ENCODE data around the gene C22orf15. TPM values are rescaled to one million over a fixed set of nuclear protein-coding genes. Genes with fewer than 3 reads are reported as not detected.

The C22orf15 gene
- polyA plus RNA-seq, 4 donors, result 0.07 to 0.16 TPM; not detected in 2

DNA sequence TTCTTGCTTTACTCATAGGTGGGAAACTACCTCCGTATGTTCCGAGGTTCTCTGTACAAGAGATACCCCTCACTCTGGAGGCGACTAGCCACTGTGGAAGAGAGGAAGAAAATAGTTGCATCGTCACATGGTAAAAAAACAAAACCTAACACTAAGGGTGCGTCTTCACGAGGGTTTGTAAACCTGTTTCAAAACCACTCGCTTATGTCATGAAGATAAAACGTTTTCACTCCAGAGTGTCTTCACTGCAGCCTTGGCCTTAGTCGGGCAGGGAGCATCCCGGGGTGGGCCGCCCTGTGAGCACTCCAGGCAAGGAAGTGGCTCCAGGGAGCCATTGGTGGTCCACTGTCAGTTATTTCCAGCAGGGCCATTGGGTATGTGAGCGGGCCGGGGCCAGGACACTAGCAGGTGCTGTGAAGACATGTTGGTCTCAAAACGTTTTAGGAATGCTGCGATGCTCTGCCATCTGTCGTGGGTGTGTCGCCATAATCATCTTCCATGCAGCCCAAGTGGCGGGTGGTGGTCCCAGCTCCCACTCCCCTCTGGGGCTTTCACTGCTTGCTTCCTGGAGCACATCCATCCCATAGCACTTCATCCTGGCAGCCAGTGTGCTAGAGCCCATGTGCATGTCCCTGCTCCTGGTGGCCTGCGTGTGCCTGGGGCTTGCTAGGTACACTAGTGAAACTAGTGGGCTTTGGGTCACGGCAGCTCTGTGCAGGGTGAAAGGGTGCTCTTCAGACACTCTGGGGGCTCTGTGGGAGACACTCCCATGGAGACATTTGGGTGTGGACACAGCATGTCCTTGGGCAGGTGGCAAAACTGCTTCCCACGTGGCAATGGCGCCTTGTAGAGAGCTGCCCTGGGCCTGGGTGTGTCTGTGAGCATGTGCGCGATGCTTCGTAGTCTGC lies 29.2 kb downstream of the C22orf15 start:
- H3K4me3 ChIP-seq (ENCODE audit: low read depth in 1 of 3, low read length in 3 of 3), result no peak overlapping the region
- peaks cover 6 to 62% (median 9%) of the 10 kb centered on the region in 3 donors for H3K36me3 ChIP-seq (ENCODE audit: control insufficient read depth in 3 of 3, insufficient read depth in 2 of 3, low read depth in 1 of 3, low read length in 3 of 3)
- no peaks in the 10 kb centered on the region for H3K27me3 ChIP-seq (ENCODE audit: control insufficient read depth in 3 of 3, insufficient read depth in 3 of 3, low read length in 3 of 3)
- H3K9me3 ChIP-seq (ENCODE audit: control insufficient read depth in 2 of 2, insufficient read depth in 1 of 2, low read depth in 1 of 2, low read length in 1 of 2), result no peaks in the 10 kb centered on the region
- H3K4me1 ChIP-seq (ENCODE audit: control insufficient read depth in 3 of 3, insufficient read depth in 2 of 3, low read depth in 1 of 3, low read length in 2 of 3), result peaks cover 2 to 19% (median 6%) of the 10 kb centered on the region in 3 donors
- 84 to 88% (median 86%) methylated on average over 25 of the region's 25 CpGs for WGBS, 3 donors
- no peak for DNase-seq
- no peak overlapping the region for H3K27ac ChIP-seq (ENCODE audit: low read depth in 1 of 3, low read length in 2 of 3)
- FAIRE-seq, result no peak

DNA sequence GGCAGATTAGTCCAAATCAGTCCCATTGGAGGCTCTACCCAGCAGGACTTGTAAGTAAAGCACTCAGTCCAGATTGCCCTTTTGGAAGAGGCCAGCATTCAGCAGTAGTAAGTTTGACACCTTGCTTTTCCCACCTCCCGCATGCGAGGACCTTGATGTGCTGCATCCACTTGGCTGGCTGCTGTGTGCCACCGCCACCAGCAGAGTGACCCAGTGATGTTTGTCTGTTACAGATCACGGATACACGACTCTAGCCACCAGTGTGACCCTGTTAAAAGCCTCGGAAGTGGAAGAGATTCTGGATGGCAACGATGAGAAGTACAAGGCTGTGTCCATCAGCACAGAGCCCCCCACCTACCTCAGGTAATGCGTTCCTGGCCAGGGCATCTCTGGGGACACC lies 30.5 kb downstream of the C22orf15 start:
- FAIRE-seq, result no peak
- 89 to 92% (median 89%) methylated on average over 8 of the region's 8 CpGs for WGBS, 3 donors

GRCh38 chr22:23796461-23796860 lies 33.7 kb downstream of the C22orf15 start:
- Histone ChIP-seq H3K4me1 (ENCODE audit: control insufficient read depth in 3 of 3, insufficient read depth in 2 of 3, low read depth in 1 of 3, low read length in 2 of 3) (no peaks in the 10 kb centered on the region), H3K36me3 (ENCODE audit: control insufficient read depth in 3 of 3, insufficient read depth in 2 of 3, low read depth in 1 of 3, low read length in 3 of 3) (peaks cover 12 to 88% (median 21%) of the 10 kb centered on the region in 3 donors), H3K27me3 (ENCODE audit: control insufficient read depth in 3 of 3, insufficient read depth in 3 of 3, low read length in 3 of 3) (no peaks in the 10 kb centered on the region), H3K9me3 (ENCODE audit: control insufficient read depth in 2 of 2, insufficient read depth in 1 of 2, low read depth in 1 of 2, low read length in 1 of 2) (no peaks in the 10 kb centered on the region), H3K27ac (ENCODE audit: low read depth in 1 of 3, low read length in 2 of 3) (no peak overlapping the region), H3K4me3 (ENCODE audit: low read depth in 1 of 3, low read length in 3 of 3) (no peak overlapping the region)
- no peak for DNase-seq
- WGBS, 3 donors, result 71 to 90% (median 81%) methylated on average over 5 of the region's 5 CpGs
- FAIRE-seq, result no peak

More for the DNA sequence above, 30.5 kb downstream of the C22orf15 start:
- Histone ChIP-seq H3K4me1 (ENCODE audit: control insufficient read depth in 3 of 3, insufficient read depth in 2 of 3, low read depth in 1 of 3, low read length in 2 of 3) (peaks cover 0 to 15% (median 5%) of the 10 kb centered on the region in 3 donors), H3K4me3 (ENCODE audit: low read depth in 1 of 3, low read length in 3 of 3) (no peak overlapping the region), H3K36me3 (ENCODE audit: control insufficient read depth in 3 of 3, insufficient read depth in 2 of 3, low read depth in 1 of 3, low read length in 3 of 3) (peaks cover 8 to 71% (median 9%) of the 10 kb centered on the region in 3 donors), H3K27ac (ENCODE audit: low read depth in 1 of 3, low read length in 2 of 3) (no peak overlapping the region), H3K9me3 (ENCODE audit: control insufficient read depth in 2 of 2, insufficient read depth in 1 of 2, low read depth in 1 of 2, low read length in 1 of 2) (no peaks in the 10 kb centered on the region), H3K27me3 (ENCODE audit: control insufficient read depth in 3 of 3, insufficient read depth in 3 of 3, low read length in 3 of 3) (no peaks in the 10 kb centered on the region)
- no peak for DNase-seq

DNA sequence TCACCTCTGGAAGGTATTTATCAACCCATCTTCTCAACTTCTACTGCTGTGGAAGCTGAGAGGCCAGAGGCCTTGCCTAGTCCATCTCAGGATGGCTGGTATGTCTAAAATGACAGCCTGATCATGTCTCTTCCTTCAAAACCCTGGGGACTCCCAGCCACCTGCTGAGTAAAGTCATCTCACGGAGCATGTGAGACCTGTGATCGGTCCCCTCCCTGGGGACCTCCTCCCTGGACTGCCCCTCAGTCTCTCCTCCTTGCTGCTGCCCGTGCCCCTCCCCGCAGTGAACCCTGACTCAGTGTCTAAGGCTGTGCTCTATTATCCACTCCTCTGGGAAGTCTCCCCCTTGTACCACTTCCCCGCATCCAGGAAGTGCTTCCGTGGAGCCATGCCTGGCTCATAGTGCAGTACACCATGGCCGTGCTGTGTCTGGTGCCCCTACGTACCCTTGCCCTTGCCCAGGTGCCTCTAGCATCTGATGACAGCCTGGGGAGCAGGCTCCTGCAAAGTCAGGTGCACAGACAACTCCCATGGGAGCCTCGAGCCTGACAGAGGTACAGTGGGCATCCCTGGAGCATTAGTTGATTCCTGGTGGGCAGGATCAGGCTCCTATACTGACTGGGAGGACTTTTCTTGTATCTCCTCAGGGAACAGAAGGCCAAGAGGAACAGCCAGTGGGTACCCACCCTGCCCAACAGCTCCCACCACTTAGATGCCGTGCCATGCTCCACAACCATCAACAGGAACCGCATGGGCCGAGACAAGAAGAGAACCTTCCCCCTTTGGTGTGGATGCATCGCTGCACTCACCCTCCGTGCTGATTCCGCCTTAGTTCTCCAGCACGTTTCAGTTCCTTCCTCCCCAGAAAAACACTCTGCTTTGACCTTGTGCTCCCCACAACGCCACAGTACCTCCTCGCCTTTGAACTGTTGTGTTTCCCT lies 37.8 kb downstream of the C22orf15 start:
- 87 to 95% (median 94%) methylated on average over 18 of the region's 18 CpGs for WGBS, 3 donors
- H3K4me1 ChIP-seq (ENCODE audit: control insufficient read depth in 3 of 3, insufficient read depth in 2 of 3, low read depth in 1 of 3, low read length in 2 of 3), result no peaks in the 10 kb centered on the region
- DNase-seq (no peak), FAIRE-seq (no peak)
- H3K27ac ChIP-seq (ENCODE audit: low read depth in 1 of 3, low read length in 2 of 3), result no peak overlapping the region
- no peak overlapping the region for H3K4me3 ChIP-seq (ENCODE audit: low read depth in 1 of 3, low read length in 3 of 3)
- peaks cover 7 to 90% (median 28%) of the 10 kb centered on the region in 3 donors for H3K36me3 ChIP-seq (ENCODE audit: control insufficient read depth in 3 of 3, insufficient read depth in 2 of 3, low read depth in 1 of 3, low read length in 3 of 3)
- no peaks in the 10 kb centered on the region for H3K9me3 ChIP-seq (ENCODE audit: control insufficient read depth in 2 of 2, insufficient read depth in 1 of 2, low read depth in 1 of 2, low read length in 1 of 2)
- no peaks in the 10 kb centered on the region for H3K27me3 ChIP-seq (ENCODE audit: control insufficient read depth in 3 of 3, insufficient read depth in 3 of 3, low read length in 3 of 3)

DNA sequence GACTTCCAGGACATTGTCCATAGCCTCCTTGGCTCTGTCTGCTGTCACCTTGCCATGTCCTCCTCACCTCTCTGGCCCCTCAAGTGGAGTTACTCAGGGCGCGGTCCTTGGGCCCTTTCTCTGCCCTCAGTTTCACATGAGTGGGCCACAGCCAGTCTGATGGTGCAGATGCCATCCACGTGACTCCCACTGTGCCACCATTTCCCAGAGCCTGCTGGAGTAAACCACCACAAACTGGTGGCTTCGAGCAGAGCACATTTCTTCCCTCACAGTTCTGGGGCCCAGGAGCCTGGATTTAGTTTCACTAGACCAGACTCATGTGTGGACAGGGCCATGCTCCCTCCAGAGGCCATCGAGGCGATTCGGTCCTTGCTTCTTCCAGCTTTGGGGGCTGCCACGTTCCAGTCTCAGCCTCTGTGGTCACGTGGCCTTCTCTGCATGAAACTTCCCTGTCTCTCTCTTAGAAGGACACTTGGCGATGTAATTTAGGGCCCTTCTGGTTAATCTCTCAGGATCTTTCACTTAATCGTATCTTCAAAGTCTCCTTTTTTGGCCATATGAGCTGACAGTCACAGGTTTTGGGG lies 38.5 kb downstream of the C22orf15 start:
- H3K36me3 ChIP-seq (ENCODE audit: control insufficient read depth in 3 of 3, insufficient read depth in 2 of 3, low read depth in 1 of 3, low read length in 3 of 3), result peaks cover 12 to 86% (median 27%) of the 10 kb centered on the region in 3 donors
- no peaks in the 10 kb centered on the region for H3K27me3 ChIP-seq (ENCODE audit: control insufficient read depth in 3 of 3, insufficient read depth in 3 of 3, low read length in 3 of 3)
- H3K27ac ChIP-seq (ENCODE audit: low read depth in 1 of 3, low read length in 2 of 3), result no peak overlapping the region
- no peaks in the 10 kb centered on the region for H3K9me3 ChIP-seq (ENCODE audit: control insufficient read depth in 2 of 2, insufficient read depth in 1 of 2, low read depth in 1 of 2, low read length in 1 of 2)
- H3K4me3 ChIP-seq (ENCODE audit: low read depth in 1 of 3, low read length in 3 of 3), result no peak overlapping the region
- 89 to 95% (median 91%) methylated on average over 11 of the region's 11 CpGs for WGBS, 3 donors
- no peaks in the 10 kb centered on the region for H3K4me1 ChIP-seq (ENCODE audit: control insufficient read depth in 3 of 3, insufficient read depth in 2 of 3, low read depth in 1 of 3, low read length in 2 of 3)
- FAIRE-seq (no peak), DNase-seq (no peak)

DNA sequence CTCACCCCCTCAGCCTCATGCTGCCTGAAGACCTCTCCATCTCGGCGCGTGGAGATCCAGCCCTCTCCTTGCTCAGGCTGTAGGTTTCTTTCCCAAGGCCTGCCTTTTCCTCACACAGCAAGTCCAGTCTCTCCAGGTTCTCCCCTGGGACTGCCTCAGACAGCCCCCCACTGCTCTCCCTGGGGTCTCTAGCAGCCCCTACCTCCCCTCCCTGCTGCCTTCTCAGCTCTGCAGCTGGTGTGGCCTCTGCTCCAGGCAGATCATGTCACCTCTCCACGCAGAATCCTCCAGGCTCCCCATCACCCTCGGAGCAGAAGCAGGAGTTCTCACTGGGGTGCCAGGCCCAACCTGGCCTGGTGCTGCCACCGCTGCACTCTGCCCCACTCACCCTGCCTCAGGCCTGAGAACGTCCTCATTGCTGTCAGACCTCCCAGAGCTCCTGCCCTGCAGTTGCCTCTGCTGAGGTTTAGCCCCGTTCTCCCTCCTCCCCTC lies 39.1 kb downstream of the C22orf15 start:
- Histone ChIP-seq H3K9me3 (ENCODE audit: control insufficient read depth in 2 of 2, insufficient read depth in 1 of 2, low read depth in 1 of 2, low read length in 1 of 2) (no peaks in the 10 kb centered on the region), H3K27me3 (ENCODE audit: control insufficient read depth in 3 of 3, insufficient read depth in 3 of 3, low read length in 3 of 3) (no peaks in the 10 kb centered on the region), H3K4me3 (ENCODE audit: low read depth in 1 of 3, low read length in 3 of 3) (no peak overlapping the region), H3K36me3 (ENCODE audit: control insufficient read depth in 3 of 3, insufficient read depth in 2 of 3, low read depth in 1 of 3, low read length in 3 of 3) (peaks cover 12 to 85% (median 23%) of the 10 kb centered on the region in 3 donors), H3K4me1 (ENCODE audit: control insufficient read depth in 3 of 3, insufficient read depth in 2 of 3, low read depth in 1 of 3, low read length in 2 of 3) (no peaks in the 10 kb centered on the region), H3K27ac (ENCODE audit: low read depth in 1 of 3, low read length in 2 of 3) (no peak overlapping the region)
- 94 to 96% (median 95%) methylated on average over 8 of the region's 8 CpGs for WGBS, 3 donors
- FAIRE-seq (no peak), DNase-seq (no peak)

DNA sequence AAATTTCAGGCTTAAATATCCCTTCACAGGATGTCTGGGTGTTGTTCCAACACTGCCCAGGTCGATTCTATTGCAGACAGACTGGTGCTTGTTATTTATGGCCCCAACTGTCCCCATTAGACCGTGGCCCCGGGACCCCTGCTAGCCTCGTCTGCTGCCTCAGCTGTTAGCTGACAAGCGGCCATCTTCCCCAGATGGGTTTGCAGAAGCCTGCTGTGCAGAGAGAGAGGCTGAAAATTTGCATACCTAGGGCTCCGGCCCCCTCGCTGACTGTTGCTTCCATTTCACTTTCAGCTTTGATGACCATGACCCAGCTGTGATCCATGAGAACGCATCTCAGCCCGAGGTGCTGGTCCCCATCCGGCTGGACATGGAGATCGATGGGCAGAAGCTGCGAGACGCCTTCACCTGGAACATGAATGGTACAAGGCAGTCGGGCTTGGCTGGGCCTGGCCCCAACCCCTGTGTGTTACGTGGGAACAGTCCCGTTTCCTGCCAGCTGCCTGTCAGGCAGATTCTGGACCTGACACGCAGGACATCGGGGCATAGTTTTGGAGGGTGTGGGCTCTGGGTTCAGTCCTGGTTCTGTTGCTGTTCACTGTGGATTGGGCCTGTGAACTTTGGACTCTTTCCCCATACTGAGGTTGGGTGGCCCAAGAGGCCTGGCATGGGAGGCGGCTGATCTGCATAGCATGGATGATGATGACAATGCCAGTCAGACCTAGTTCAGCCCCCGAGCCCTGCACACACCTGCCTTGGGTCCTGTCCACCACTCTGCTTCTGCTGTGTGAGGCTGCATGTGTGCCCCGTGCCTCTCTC lies 40.4 kb downstream of the C22orf15 start:
- WGBS, 3 donors, result 77 to 84% (median 84%) methylated on average over 21 of the region's 21 CpGs

More for the DNA sequence above, 40.4 kb downstream of the C22orf15 start:
- H3K27ac ChIP-seq (ENCODE audit: low read depth in 1 of 3, low read length in 2 of 3), result no peak overlapping the region
- H3K36me3 ChIP-seq (ENCODE audit: control insufficient read depth in 3 of 3, insufficient read depth in 2 of 3, low read depth in 1 of 3, low read length in 3 of 3), result peaks cover 9 to 81% (median 23%) of the 10 kb centered on the region in 3 donors
- H3K4me3 ChIP-seq (ENCODE audit: low read depth in 1 of 3, low read length in 3 of 3), result no peak overlapping the region
- DNase-seq, result peak in 1 of 2 donors; percentile 11
- H3K27me3 ChIP-seq (ENCODE audit: control insufficient read depth in 3 of 3, insufficient read depth in 3 of 3, low read length in 3 of 3), result no peaks in the 10 kb centered on the region
- no peaks in the 10 kb centered on the region for H3K9me3 ChIP-seq (ENCODE audit: control insufficient read depth in 2 of 2, insufficient read depth in 1 of 2, low read depth in 1 of 2, low read length in 1 of 2)
- H3K4me1 ChIP-seq (ENCODE audit: control insufficient read depth in 3 of 3, insufficient read depth in 2 of 3, low read depth in 1 of 3, low read length in 2 of 3), result no peaks in the 10 kb centered on the region
- no peak for FAIRE-seq

Measured in small intestine (tissue), 7 donors.